Fibroblast of lung (primary cell): Measurements from ENCODE around the gene RITA1.

Experiments
- CTCF ChIP-seq, 2 donors: IDR thresholded peaks in 1 of 2; conservative IDR thresholded peaks in 1 of 2; 1 replicate in 1 of 2; 2 replicates in 1 of 2; pipeline ENCODE4 v1.5.1; 2011 to 2012; ENCODE audit warnings: low read length in 2 of 2, control low read depth in 1 of 2, inconsistent platforms in 1 of 2, low read depth in 1 of 2, mild to moderate bottlenecking in 1 of 2
- EZH2 ChIP-seq: IDR thresholded peaks from 2 replicates; pipeline ENCODE4 v1.5.1; 2012; ENCODE audit warnings: low read length, control low read depth, mild to moderate bottlenecking; ENCODE audit errors: missing control alignments

GRCh38 chr12:113214895-113215400, 29.4 kb downstream of the RITA1 start:
- TF ChIP-seq CTCF (conservative IDR thresholded peaks at IDR 0.05 in 1 of 2, IDR thresholded peaks at IDR 0.05 in 1 of 2; ENCODE audit: low read depth in 1 of 2, low read length in 2 of 2) = peak in 1 of 2 donors; percentile 3
- TF ChIP-seq EZH2 = no peak
